ENCODE results near the gene BAK1. TPM values are rescaled to one million over a fixed set of nuclear protein-coding genes. Genes with fewer than 3 reads are reported as not detected.

Gene BAK1
- total and polyA plus RNA-seq, 2 of the 13 experiments (the other 11 are each of a cell fraction or from before 2014, with no cell fraction given), result 15.0 to 23.8 TPM

- 16% methylated on average over 9 of the region's 9 CpGs for WGBS (ENCODE audit: low lambda C conversion rate)
- H3K36me3 ChIP-seq (replicated peaks in 1 of 2; ENCODE audit: control insufficient read depth in 1 of 2, insufficient read depth in 2 of 2, low read length in 2 of 2), result no peaks in the 10 kb centered on the region
- no peaks in the 10 kb centered on the region for H3K9me3 ChIP-seq (ENCODE audit: low read length)
- DNase-seq (ENCODE audit: low spot score) (no peak), ATAC-seq (peak; percentile 26; the same call in 2 of the 3 replicates), FAIRE-seq (no peak)
- intact Hi-C loops (cut with micrococcal nuclease; ENCODE audit: unreplicated experiment) (no loop called here), in situ Hi-C loops (cut with HindIII; ENCODE audit: extremely low pct_ligation_motif_present, low pct_unique_long_range_greater_than_20kb) (no loop called here)
- no peak overlapping the region for H2AFZ ChIP-seq (ENCODE audit: low read length)
- H3K4me2 ChIP-seq (ENCODE audit: low read depth, low read length), result peak overlapping the region; percentile 45
- H4K20me1 ChIP-seq (ENCODE audit: insufficient read depth, low read length), result no peaks in the 10 kb centered on the region
- TF ChIP-seq TARDBP (CRISPR knock-in tag; IDR thresholded peaks at IDR 0.05), result no peak
- TF ChIP-seq CBX5 (CRISPR knock-in tag; IDR thresholded peaks at IDR 0.05; ENCODE audit: borderline replicate concordance), result peak; percentile 16; the same call in 1 of the 2 replicates
- 0 out of 2 replicates have a peak, but pooled peaks have one; percentile 24 for TF ChIP-seq HMG20A (CRISPR knock-in tag; IDR thresholded peaks at IDR 0.05; ENCODE audit: borderline replicate concordance)
- TF ChIP-seq HNRNPL (IDR thresholded peaks at IDR 0.05; ENCODE audit: low read depth, low read length), result peak; percentile 76; the same call in 1 of the 2 replicates
- TF ChIP-seq ETV5 (CRISPR knock-in tag; IDR thresholded peaks at IDR 0.05; ENCODE audit: borderline replicate concordance), result peak; percentile 14; the same call in 1 of the 2 replicates
- TF ChIP-seq HES4 (CRISPR knock-in tag; IDR thresholded peaks at IDR 0.05; ENCODE audit: borderline replicate concordance), result 0 out of 2 replicates have a peak, but pooled peaks have one; percentile 33
- TF ChIP-seq FOSL2 (CRISPR knock-in tag; IDR thresholded peaks at IDR 0.05), result 0 out of 2 replicates have a peak, but pooled peaks have one; percentile 7
- TF ChIP-seq ZNF550 (CRISPR knock-in tag; IDR thresholded peaks at IDR 0.05; ENCODE audit: borderline replicate concordance), result no peak
- TF ChIP-seq KAT8 (CRISPR knock-in tag; IDR thresholded peaks at IDR 0.05), result 0 out of 2 replicates have a peak, but pooled peaks have one; percentile 25
- 0 out of 2 replicates have a peak, but pooled peaks have one; percentile 36 for TF ChIP-seq ZNF609 (CRISPR knock-in tag; IDR thresholded peaks at IDR 0.05; ENCODE audit: borderline replicate concordance)
- TF ChIP-seq ZNF768 (CRISPR knock-in tag; IDR thresholded peaks at IDR 0.05), result peak; percentile 9; the same call in 1 of the 2 replicates
- TF ChIP-seq ZNF781 (CRISPR knock-in tag; IDR thresholded peaks at IDR 0.05; ENCODE audit: borderline replicate concordance, not compliant biosample characterization), result no peak
- no peak overlapping the region for H3K9ac ChIP-seq (ENCODE audit: insufficient read depth, low read depth, low read length)
- BruUV-seq (replicated peaks), result no TSS peak
- peaks cover 2 to 6% of the 10 kb centered on the region in 2 experiments; a peak in 1 of 5 replicates for H3K27me3 ChIP-seq (ENCODE audit: control insufficient read depth in 1 of 2, insufficient read depth in 2 of 2, low read length in 2 of 2)
- peak overlapping the region in 1 of 3 experiments; percentile 21; a peak in 1 of 6 replicates for H3K4me3 ChIP-seq (replicated peaks in 1 of 3; ENCODE audit: insufficient read depth in 1 of 3, low read depth in 2 of 3, low read length in 3 of 3)
- no peaks in the 10 kb centered on the region for H3K79me2 ChIP-seq (ENCODE audit: insufficient read depth, low read length)
- no peak overlapping the region for H3K27ac ChIP-seq (ENCODE audit: extremely low read length, insufficient read depth, low read length)
- ChIA-PET POLR2A (interaction anchor here (0.6 to 1.2 kb wide), 3 partner anchors 9 to 14 kb away, joined by 3 to 5 read pairs (median 3); no protein-coding TSS in a partner anchor), CTCF (ENCODE audit: low intra/inter-chr PET ratio, low total read pairs) (no interaction called here)
- peaks cover 29% of the 10 kb centered on the region for H3K4me1 ChIP-seq (ENCODE audit: insufficient read depth, low read length)
These were observed 19.4 kb upstream of the BAK1 start for GRCh38 chr6:33599413-33599938.

Measured in HepG2 (cell line).